ENCODE measurements around the gene MAD2L1BP. TPM values are rescaled to one million over a fixed set of nuclear protein-coding genes. Genes with fewer than 3 reads are reported as not detected.

MAD2L1BP gene
- total and polyA plus RNA-seq, 2 of the 13 experiments (the other 11 are each of a cell fraction or from before 2014, with no cell fraction given) = 54.2 to 55.5 TPM

GRCh38 chr6:43687437-43688347 is 52.1 kb downstream of the MAD2L1BP start, which contains the start of gene MRPS18A (continued):
- TF ChIP-seq TRIM22 (IDR thresholded peaks at IDR 0.05) (no peak), TAF1 (CRISPR knock-in tag; IDR thresholded peaks at IDR 0.05) (peak; percentile 93), ZNF282 (IDR thresholded peaks at IDR 0.05; ENCODE audit: partially characterized antibody) (no peak), SMARCC2 (IDR thresholded peaks at IDR 0.05) (no peak), ZNF496 (CRISPR knock-in tag; IDR thresholded peaks at IDR 0.05; ENCODE audit: insufficient replicate concordance) (no peak), PATZ1 (CRISPR knock-in tag; IDR thresholded peaks at IDR 0.05) (peak; percentile 78), RBFOX2 (IDR thresholded peaks at IDR 0.05; ENCODE audit: low read depth, low read length) (peak; percentile 87), DRAP1 (CRISPR knock-in tag; IDR thresholded peaks at IDR 0.05) (peak; percentile 71; the same call in 1 of the 2 replicates), HOXA9 (CRISPR knock-in tag; IDR thresholded peaks at IDR 0.05; ENCODE audit: borderline replicate concordance) (no peak), UBTF (CRISPR knock-in tag; IDR thresholded peaks at IDR 0.05) (peak; percentile 59; the same call in 1 of the 2 replicates), IKZF5 (CRISPR knock-in tag; IDR thresholded peaks at IDR 0.05) (peak; percentile 81), ZNF224 (CRISPR knock-in tag; IDR thresholded peaks at IDR 0.05) (no peak), RFX1 (IDR thresholded peaks at IDR 0.05) (no peak), ZNF646 (CRISPR knock-in tag; IDR thresholded peaks at IDR 0.05) (no peak)
